ENCODE measurements around the gene SLCO2A1.

Gene SLCO2A1

DNA sequence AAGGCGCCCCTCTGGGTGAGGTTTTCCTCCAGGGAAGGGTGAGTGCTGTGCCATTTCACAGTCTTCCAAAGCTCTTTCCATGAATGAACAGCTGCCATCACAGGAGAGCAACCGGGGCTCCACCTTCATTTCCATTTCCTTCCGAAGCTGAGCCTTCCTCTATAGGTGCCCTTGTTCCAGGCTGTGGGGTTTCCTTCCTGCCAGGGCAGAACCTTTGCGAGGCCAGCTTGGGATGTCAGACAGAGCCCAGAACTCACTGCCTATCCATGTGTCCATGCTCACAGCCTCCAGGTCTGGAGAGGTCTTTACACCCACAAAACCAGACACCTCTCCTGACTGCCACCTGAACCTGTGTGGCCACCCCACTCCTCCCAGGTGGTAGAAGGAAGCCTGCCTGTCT, 49.2 kb downstream of the SLCO2A1 start (continued):
- TF ChIP-seq, protein P1, sequence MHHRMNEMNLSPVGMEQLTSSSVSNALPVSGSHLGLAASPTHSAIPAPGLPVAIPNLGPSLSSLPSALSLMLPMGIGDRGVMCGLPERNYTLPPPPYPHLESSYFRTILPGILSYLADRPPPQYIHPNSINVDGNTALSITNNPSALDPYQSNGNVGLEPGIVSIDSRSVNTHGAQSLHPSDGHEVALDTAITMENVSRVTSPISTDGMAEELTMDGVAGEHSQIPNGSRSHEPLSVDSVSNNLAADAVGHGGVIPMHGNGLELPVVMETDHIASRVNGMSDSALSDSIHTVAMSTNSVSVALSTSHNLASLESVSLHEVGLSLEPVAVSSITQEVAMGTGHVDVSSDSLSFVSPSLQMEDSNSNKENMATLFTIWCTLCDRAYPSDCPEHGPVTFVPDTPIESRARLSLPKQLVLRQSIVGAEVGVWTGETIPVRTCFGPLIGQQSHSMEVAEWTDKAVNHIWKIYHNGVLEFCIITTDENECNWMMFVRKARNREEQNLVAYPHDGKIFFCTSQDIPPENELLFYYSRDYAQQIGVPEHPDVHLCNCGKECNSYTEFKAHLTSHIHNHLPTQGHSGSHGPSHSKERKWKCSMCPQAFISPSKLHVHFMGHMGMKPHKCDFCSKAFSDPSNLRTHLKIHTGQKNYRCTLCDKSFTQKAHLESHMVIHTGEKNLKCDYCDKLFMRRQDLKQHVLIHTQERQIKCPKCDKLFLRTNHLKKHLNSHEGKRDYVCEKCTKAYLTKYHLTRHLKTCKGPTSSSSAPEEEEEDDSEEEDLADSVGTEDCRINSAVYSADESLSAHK (tag by site-specific recombination; IDR thresholded peaks at IDR 0.05) = no peak
- TF ChIP-seq, protein P2, sequence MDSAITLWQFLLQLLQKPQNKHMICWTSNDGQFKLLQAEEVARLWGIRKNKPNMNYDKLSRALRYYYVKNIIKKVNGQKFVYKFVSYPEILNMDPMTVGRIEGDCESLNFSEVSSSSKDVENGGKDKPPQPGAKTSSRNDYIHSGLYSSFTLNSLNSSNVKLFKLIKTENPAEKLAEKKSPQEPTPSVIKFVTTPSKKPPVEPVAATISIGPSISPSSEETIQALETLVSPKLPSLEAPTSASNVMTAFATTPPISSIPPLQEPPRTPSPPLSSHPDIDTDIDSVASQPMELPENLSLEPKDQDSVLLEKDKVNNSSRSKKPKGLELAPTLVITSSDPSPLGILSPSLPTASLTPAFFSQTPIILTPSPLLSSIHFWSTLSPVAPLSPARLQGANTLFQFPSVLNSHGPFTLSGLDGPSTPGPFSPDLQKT (IDR thresholded peaks at IDR 0.05; ENCODE audit: borderline replicate concordance, low read depth, low read length) = no peak
- TF ChIP-seq, protein P3, sequence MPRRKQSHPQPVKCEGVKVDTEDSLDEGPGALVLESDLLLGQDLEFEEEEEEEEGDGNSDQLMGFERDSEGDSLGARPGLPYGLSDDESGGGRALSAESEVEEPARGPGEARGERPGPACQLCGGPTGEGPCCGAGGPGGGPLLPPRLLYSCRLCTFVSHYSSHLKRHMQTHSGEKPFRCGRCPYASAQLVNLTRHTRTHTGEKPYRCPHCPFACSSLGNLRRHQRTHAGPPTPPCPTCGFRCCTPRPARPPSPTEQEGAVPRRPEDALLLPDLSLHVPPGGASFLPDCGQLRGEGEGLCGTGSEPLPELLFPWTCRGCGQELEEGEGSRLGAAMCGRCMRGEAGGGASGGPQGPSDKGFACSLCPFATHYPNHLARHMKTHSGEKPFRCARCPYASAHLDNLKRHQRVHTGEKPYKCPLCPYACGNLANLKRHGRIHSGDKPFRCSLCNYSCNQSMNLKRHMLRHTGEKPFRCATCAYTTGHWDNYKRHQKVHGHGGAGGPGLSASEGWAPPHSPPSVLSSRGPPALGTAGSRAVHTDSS (tag by site-specific recombination; IDR thresholded peaks at IDR 0.05) = no peak
- TF ChIP-seq ZNF169 (tag by site-specific recombination; IDR thresholded peaks at IDR 0.05) = no peak

DNA sequence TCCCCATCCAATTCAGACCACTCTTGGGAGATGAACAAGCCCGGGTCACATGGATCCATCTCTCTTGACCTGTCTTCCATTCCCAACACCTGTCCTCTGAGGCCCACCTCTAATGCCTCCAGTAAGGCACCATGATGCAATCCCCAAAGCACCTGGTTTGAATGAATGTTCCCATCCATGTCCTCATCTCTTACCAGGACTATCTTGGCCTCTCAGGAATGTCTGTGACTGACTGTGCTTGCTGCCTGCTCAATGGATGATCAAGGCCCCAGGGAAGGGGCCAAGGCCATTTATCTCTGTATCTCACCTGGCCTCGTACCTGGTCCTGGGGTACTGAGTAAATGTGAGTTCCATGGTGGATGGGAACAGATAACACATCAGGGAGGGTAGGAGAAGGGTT, 49.7 kb downstream of the SLCO2A1 start:
- TF ChIP-seq ZFP3 (tag by site-specific recombination; IDR thresholded peaks at IDR 0.05; ENCODE audit: low read depth) = no peak
- no peak for TF ChIP-seq ZNF48 (tag by site-specific recombination; IDR thresholded peaks at IDR 0.05)
- TF ChIP-seq ZNF155 (tag by site-specific recombination; IDR thresholded peaks at IDR 0.05) = no peak
- no peak for TF ChIP-seq ZNF600 (tag by site-specific recombination; IDR thresholded peaks at IDR 0.05)
- no peak for TF ChIP-seq KLF10 (tag by site-specific recombination; IDR thresholded peaks at IDR 0.05)
- no peak for TF ChIP-seq ZNF146 (tag by site-specific recombination; IDR thresholded peaks at IDR 0.05)
- TF ChIP-seq ZNF664 (tag by site-specific recombination; IDR thresholded peaks at IDR 0.05) = no peak
- TF ChIP-seq GFI1B (tag by site-specific recombination; IDR thresholded peaks at IDR 0.05) = no peak
- no peak for TF ChIP-seq ZNF391 (tag by site-specific recombination; IDR thresholded peaks at IDR 0.05; ENCODE audit: borderline replicate concordance, low read depth)
- TF ChIP-seq, protein P4, sequence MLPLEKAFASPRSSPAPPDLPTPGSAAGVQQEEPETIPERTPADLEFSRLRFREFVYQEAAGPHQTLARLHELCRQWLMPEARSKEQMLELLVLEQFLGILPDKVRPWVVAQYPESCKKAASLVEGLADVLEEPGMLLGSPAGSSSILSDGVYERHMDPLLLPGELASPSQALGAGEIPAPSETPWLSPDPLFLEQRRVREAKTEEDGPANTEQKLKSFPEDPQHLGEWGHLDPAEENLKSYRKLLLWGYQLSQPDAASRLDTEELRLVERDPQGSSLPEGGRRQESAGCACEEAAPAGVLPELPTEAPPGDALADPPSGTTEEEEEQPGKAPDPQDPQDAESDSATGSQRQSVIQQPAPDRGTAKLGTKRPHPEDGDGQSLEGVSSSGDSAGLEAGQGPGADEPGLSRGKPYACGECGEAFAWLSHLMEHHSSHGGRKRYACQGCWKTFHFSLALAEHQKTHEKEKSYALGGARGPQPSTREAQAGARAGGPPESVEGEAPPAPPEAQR (tag by site-specific recombination; IDR thresholded peaks at IDR 0.05) = no peak
- TF ChIP-seq ZNF521 (tag by site-specific recombination; IDR thresholded peaks at IDR 0.05) = no peak
- TF ChIP-seq, protein P5, sequence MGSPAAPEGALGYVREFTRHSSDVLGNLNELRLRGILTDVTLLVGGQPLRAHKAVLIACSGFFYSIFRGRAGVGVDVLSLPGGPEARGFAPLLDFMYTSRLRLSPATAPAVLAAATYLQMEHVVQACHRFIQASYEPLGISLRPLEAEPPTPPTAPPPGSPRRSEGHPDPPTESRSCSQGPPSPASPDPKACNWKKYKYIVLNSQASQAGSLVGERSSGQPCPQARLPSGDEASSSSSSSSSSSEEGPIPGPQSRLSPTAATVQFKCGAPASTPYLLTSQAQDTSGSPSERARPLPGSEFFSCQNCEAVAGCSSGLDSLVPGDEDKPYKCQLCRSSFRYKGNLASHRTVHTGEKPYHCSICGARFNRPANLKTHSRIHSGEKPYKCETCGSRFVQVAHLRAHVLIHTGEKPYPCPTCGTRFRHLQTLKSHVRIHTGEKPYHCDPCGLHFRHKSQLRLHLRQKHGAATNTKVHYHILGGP (tag by site-specific recombination; IDR thresholded peaks at IDR 0.05) = no peak
- no peak for TF ChIP-seq ZNF24 (tag by site-specific recombination; IDR thresholded peaks at IDR 0.05)
- no peak for TF ChIP-seq ZBTB1 (tag by site-specific recombination; IDR thresholded peaks at IDR 0.05)
- no peak for TF ChIP-seq ZNF776 (tag by site-specific recombination; IDR thresholded peaks at IDR 0.05; ENCODE audit: borderline replicate concordance)
- Histone ChIP-seq H3K27ac (ENCODE audit: extremely low read depth, low read depth, low read length) (no peak overlapping the region), H3K9me3 (ENCODE audit: control insufficient read depth, insufficient read depth, low read depth, low read length) (no peaks in the 10 kb centered on the region), H3K36me3 (ENCODE audit: control insufficient read depth in 2 of 2, insufficient read depth in 1 of 2, low read length in 2 of 2) (no peaks in the 10 kb centered on the region), H3K4me1 (ENCODE audit: control insufficient read depth, insufficient read depth, low read length) (no peaks in the 10 kb centered on the region), H3K4me3 (ENCODE audit: low read depth, low read length) (no peak overlapping the region)
- CTCF ChIA-PET = no interaction called here
- POLR2A ChIA-PET = no interaction called here
